Osteoblast (primary cell): ENCODE data around the gene FCHO1. TPM values are rescaled to one million over a fixed set of nuclear protein-coding genes. Genes with fewer than 3 reads are reported as not detected.

ENCODE experiments used
- DNase-seq: peaks from one replicate; pipeline ENCODE4 v3.0.0; 2011; ENCODE audit warnings: low spot score, mixed read lengths; ENCODE audit not compliant: insufficient read length; ENCODE audit errors: missing footprints
- H2AFZ ChIP-seq: 2 replicates; pipeline ENCODE4 v1.6.0; 2011; ENCODE audit warnings: mild to moderate bottlenecking, low read length
- H3K27ac ChIP-seq: 2 replicates; pipeline ENCODE4 v1.5.1; 2011; ENCODE audit warnings: mild to moderate bottlenecking, low read depth, low read length, moderate library complexity
- H3K27me3 ChIP-seq: 2 replicates; pipeline ENCODE4 v1.6.0; 2012; ENCODE audit warnings: mild to moderate bottlenecking, control low read depth, inconsistent platforms, low read length, moderate library complexity; ENCODE audit not compliant: insufficient read depth
- H3K36me3 ChIP-seq: 2 replicates; pipeline ENCODE4 v1.5.1; 2011; ENCODE audit warnings: mild to moderate bottlenecking, low read length, control low read depth, moderate library complexity; ENCODE audit not compliant: insufficient read depth
- H3K4me1 ChIP-seq: 2 replicates; pipeline ENCODE4 v1.5.1; 2011; ENCODE audit warnings: mild to moderate bottlenecking, low read length, control low read depth, moderate library complexity; ENCODE audit not compliant: insufficient read depth
- H3K4me2 ChIP-seq: 2 replicates; pipeline ENCODE4 v1.6.0; 2011; ENCODE audit warnings: mild to moderate bottlenecking, low read length; ENCODE audit not compliant: insufficient read depth
- H3K4me3 ChIP-seq: fragments of 200-600 bp; sonication (generic); 3 replicates; pipeline ENCODE4 v1.5.1; 2012; ENCODE audit warnings: mild to moderate bottlenecking, low read length, inconsistent platforms; ENCODE audit not compliant: insufficient read depth
- H3K79me2 ChIP-seq: 2 replicates; pipeline ENCODE4 v1.6.0; 2012; ENCODE audit warnings: mild to moderate bottlenecking, low read length, control low read depth, inconsistent platforms; ENCODE audit not compliant: insufficient read depth
- H3K9me3 ChIP-seq: 2 replicates; pipeline ENCODE4 v1.5.1; 2011; ENCODE audit warnings: low read depth, low read length, control low read depth
- H4K20me1 ChIP-seq: 2 replicates; pipeline ENCODE4 v1.6.0; 2012; ENCODE audit warnings: mild to moderate bottlenecking, low read length, control low read depth; ENCODE audit not compliant: insufficient read depth
- total RNA-seq: library from RNA; depleted of rRNA; stranded (reverse); fragments of >200 nt; gene quantifications from 2 replicates; pipeline ENCODE4 v1.2.3, GENCODE V29; 2012
- TF ChIP-seq, protein P1 (sequence below): IDR thresholded peaks from 2 replicates; pipeline ENCODE4 v1.5.1; 2011; ENCODE audit warnings: mild to moderate bottlenecking, low read depth, low read length, moderate library complexity; ENCODE audit errors: extremely low read depth

FCHO1 gene
- total RNA-seq, 1 donor, result 0.72 TPM

DNA sequence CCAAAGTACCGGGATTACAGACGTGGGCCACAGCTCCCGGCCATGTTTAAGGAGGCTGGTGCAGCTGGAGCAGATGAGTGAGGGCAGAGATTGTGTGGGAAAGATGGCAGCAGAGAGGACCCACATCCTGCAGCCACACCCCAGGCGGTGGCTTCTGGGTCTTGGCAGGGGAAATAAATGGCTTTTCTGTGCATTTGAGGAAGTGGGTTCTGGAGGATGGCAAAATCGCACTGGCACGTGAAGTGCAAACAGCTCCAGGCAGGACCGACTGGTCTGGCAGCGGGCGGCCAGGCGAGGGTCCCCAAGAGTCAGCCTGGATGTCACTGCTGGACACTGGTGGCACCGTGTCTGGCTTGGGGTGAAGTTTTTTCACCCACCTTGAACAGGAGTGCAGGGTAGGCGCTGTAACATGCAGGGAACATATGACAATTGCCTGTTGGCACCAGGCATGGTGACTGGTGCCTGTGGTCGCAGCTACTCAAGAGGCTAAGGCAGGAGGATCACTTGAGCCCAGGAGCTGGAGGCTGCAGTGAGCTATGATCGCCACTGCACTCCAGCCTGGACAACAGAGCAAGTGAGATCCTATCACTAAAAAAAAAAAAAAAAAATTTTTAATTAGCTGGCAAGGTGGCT, 52.1 kb downstream of the FCHO1 start:
- H2AFZ ChIP-seq, result no peak overlapping the region
- H3K27me3 ChIP-seq, result peaks cover 7% of the 10 kb centered on the region
- no peaks in the 10 kb centered on the region for H4K20me1 ChIP-seq
- no peaks in the 10 kb centered on the region for H3K9me3 ChIP-seq
- no peaks in the 10 kb centered on the region for H3K4me1 ChIP-seq
- no peak overlapping the region for H3K4me3 ChIP-seq
- no peaks in the 10 kb centered on the region for H3K79me2 ChIP-seq
- TF ChIP-seq, protein P1, sequence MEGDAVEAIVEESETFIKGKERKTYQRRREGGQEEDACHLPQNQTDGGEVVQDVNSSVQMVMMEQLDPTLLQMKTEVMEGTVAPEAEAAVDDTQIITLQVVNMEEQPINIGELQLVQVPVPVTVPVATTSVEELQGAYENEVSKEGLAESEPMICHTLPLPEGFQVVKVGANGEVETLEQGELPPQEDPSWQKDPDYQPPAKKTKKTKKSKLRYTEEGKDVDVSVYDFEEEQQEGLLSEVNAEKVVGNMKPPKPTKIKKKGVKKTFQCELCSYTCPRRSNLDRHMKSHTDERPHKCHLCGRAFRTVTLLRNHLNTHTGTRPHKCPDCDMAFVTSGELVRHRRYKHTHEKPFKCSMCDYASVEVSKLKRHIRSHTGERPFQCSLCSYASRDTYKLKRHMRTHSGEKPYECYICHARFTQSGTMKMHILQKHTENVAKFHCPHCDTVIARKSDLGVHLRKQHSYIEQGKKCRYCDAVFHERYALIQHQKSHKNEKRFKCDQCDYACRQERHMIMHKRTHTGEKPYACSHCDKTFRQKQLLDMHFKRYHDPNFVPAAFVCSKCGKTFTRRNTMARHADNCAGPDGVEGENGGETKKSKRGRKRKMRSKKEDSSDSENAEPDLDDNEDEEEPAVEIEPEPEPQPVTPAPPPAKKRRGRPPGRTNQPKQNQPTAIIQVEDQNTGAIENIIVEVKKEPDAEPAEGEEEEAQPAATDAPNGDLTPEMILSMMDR, result no peak
- no peak overlapping the region for H3K4me2 ChIP-seq
- no peak overlapping the region for H3K27ac ChIP-seq
- no peaks in the 10 kb centered on the region for H3K36me3 ChIP-seq
- DNase-seq, result no peak

DNA sequence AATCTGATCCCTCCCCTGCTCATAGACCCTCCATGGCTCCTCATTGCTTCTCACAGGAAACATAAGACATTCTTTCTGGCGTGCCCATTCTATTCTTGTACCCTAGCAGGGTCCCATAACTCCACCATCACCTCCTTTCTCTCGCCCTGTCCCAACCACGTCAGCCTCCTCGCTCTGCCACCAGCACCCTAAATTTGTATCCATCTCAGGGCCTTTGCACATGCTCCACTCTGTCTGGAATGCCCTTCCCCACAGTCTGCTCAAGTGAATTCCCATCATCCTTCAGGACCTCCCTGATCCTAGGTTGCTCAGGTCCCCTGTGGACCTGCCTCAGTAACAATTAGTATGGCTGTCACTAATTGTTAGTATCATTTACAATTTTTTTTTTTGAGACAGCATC, 54.1 kb downstream of the FCHO1 start:
- Histone ChIP-seq H3K4me1 (no peaks in the 10 kb centered on the region), H3K4me3 (no peak overlapping the region), H3K79me2 (no peaks in the 10 kb centered on the region), H2AFZ (no peak overlapping the region), H3K27me3 (peaks cover 4% of the 10 kb centered on the region), H3K9me3 (no peaks in the 10 kb centered on the region), H3K4me2 (no peak overlapping the region), H4K20me1 (no peaks in the 10 kb centered on the region), H3K36me3 (no peaks in the 10 kb centered on the region), H3K27ac (no peak overlapping the region)
- no peak for DNase-seq
- TF ChIP-seq, protein P1, result no peak

DNA sequence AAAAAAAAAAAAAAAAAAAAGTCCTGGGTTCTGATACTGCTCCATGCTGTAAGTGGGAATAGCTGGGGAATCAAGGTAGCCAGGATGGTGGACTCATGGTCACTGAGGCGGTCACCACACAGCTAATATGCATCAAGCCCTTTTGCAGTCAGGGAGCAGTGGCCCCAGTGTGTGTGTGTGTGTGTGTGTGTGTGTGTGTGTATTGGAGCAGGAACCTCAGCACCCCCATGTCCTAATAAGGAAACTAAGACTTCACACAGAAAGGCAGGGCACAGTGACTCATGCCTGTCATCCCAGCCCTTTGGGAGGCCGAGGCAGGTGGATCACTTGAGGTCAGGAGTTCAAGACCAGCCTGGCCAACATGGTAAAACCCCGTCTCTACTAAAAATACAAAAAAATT, 55.7 kb downstream of the FCHO1 start:
- H3K4me3 ChIP-seq, result no peak overlapping the region
- H4K20me1 ChIP-seq, result no peaks in the 10 kb centered on the region
- no peak overlapping the region for H2AFZ ChIP-seq
- H3K4me2 ChIP-seq, result no peak overlapping the region
- no peaks in the 10 kb centered on the region for H3K9me3 ChIP-seq
- no peaks in the 10 kb centered on the region for H3K79me2 ChIP-seq
- no peak overlapping the region for H3K27ac ChIP-seq
- DNase-seq, result peak; percentile 71
- H3K36me3 ChIP-seq, result no peaks in the 10 kb centered on the region
- TF ChIP-seq, protein P1, result no peak
- H3K27me3 ChIP-seq, result peaks cover 4% of the 10 kb centered on the region
- H3K4me1 ChIP-seq, result no peaks in the 10 kb centered on the region

DNA sequence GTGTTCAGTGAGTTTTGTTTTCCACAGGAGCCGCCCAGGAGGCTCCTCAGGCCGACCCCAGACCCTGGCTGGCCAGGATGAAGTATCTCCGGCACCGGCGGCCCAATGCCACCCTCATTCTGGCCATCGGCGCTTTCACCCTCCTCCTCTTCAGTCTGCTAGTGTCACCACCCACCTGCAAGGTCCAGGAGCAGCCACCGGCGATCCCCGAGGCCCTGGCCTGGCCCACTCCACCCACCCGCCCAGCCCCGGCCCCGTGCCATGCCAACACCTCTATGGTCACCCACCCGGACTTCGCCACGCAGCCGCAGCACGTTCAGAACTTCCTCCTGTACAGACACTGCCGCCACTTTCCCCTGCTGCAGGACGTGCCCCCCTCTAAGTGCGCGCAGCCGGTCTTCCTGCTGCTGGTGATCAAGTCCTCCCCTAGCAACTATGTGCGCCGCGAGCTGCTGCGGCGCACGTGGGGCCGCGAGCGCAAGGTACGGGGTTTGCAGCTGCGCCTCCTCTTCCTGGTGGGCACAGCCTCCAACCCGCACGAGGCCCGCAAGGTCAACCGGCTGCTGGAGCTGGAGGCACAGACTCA, 56.5 kb downstream of the FCHO1 start:
- Histone ChIP-seq H3K4me1 (no peaks in the 10 kb centered on the region), H3K9me3 (no peaks in the 10 kb centered on the region), H2AFZ (no peak overlapping the region), H3K4me3 (no peak overlapping the region), H3K27me3 (no peaks in the 10 kb centered on the region), H3K4me2 (no peak overlapping the region), H3K79me2 (no peaks in the 10 kb centered on the region), H3K36me3 (no peaks in the 10 kb centered on the region), H4K20me1 (no peaks in the 10 kb centered on the region), H3K27ac (no peak overlapping the region)
- TF ChIP-seq, protein P1, result no peak
- peak; percentile 58 for DNase-seq
